HG03457 (cell line): ENCODE data around the gene SAP30.

Experiments used
- ATAC-seq: cut with Tn5 transposase; IDR thresholded peaks from one replicate; pipeline ENCODE4 v1.9.1; 2021; ENCODE audit warnings: moderate number of reproducible peaks; ENCODE audit not compliant: unreplicated experiment

SAP30 gene

DNA sequence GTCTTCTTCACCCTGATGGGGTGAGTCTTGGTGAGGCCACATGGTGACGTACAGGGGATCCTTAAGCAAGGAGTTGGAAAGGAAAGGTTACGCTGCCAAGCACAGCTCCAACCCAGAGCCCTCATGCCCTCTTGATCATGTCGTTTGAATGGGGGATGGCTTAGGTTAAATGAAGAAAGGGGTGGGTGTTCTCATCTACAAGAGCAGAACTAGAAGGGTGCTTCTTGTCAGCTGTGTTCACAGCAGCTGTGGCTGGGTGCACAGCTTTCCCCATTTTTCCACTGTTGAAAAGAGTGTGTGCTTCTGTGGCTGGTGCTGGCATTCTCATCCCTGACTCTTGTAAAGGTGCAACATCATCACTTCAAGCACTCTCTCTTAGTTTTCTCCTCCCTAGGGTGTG lies 43.7 kb downstream of the SAP30 start:
- no peak for ATAC-seq

GRCh38 chr4:173415092-173415491 lies 44.3 kb downstream of the SAP30 start:
- ATAC-seq, result no peak

DNA sequence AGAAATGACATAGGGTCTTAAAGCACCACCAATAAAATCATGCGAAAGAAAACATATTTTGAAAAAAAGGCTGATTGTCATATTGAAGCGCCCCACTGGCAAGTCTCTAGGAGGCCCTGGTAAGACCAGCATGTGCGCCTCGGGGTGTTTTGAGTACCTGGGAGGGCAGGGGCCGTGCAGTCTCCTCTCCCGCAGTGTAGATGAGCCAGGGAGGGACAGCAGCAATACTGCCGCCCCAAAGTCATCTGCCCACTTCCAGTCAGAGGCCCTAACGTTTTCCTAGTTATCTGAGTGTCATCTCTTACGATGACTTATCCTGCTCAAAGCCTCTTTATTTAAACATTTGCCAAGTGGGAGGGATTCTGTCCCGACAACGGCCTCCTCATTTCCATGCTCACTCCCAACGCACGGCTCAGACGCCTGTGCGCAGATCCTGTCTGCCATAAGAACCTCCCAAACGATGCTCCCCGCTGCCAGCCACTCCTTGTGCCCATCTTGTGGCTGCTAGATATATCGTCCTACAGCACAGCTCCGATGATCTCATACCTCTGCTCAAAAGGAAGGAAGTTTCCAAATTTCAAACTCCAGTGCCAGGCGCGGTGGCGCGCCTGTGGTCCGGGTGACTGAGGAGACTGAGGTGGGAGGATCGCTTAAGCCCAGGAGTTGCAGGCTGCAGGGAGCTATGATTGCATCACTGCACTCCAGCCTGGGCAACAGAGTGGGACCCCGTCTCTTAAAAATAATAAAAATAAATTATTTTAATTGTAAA lies 45.3 kb downstream of the SAP30 start:
- ATAC-seq, result no peak

GRCh38 chr4:173417833-173418232 lies 47.1 kb downstream of the SAP30 start:
- ATAC-seq, result no peak

DNA sequence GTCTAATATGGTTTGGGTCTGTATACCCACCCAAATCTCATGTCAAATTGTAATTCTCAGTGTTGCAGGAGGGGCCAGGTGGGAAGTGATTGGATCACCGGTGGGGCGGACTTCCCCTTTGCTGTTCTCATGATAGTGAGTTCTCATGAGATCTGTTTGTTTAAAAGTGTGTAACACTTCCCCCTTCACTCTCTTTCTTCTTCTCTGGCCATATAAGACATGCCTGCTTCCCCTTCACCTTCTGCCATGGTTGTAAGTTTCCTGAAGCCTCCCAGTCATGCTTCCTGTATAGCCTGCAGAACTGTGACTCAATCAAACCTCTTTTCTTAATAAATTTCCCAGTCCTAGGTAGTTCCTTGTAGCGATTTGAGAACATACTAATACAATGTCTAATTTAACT lies 47.9 kb downstream of the SAP30 start:
- no peak for ATAC-seq

GRCh38 chr4:173420324-173420752 lies 49.6 kb downstream of the SAP30 start:
- ATAC-seq, result no peak

DNA sequence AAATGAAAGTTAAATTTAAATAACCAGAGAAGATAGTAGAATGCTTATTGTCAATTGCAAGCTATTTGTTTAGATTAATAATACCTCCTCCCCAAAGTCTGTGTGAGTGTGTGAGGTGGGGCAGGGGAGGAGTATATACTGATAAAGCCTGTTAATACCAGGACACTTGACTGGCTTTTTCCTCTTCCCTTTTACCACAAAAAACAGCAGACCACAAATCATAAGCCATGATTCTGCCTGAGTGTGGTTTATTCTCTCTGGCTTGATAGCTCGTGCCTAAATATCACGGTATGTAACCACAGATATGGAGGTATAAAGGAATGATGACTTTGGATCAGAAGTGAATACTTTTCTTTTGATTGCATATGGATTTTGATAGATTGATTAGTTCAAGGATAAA lies 50.0 kb downstream of the SAP30 start:
- no peak for ATAC-seq

DNA sequence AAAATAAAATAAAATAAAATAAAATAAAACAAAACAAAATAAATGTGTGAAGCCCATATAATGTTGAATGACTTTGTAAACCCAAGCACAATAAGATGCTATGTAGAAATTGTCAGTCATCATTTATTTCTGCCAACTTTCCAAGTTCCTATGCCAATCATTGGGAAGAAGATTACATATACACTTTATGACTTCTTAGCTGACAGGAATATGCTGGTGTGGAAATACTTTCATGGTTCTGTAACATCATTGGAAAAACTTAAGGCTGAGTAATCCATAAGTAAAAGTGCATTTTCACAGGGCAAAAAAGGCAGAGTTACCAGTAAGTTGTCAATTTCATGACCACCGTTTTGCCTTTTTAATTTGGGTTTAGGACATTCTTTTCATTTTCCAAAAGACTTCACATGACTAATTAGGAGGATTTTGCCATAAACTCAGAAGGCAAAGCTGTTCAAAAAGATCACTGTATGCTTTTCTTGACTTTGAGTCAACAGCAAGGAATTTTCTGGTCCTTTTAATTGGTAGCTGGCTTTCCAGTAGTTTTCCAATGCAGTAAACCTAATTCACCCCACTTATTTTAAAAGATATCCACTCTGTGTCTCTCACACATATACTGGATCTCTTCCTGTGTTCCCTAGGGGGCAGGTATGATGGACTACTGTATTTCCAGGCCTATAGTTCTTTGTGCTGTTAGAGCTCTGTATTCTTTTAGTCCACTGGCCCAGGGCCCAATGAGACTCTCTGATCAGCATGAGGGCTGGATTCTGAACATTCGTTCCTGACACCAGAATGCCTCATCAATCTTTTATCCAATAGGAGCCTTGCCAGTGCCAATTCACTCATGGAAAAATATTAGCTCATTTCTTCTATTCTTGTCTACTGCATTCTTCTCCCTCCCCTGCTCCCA lies 54.4 kb downstream of the SAP30 start:
- no peak for ATAC-seq

DNA sequence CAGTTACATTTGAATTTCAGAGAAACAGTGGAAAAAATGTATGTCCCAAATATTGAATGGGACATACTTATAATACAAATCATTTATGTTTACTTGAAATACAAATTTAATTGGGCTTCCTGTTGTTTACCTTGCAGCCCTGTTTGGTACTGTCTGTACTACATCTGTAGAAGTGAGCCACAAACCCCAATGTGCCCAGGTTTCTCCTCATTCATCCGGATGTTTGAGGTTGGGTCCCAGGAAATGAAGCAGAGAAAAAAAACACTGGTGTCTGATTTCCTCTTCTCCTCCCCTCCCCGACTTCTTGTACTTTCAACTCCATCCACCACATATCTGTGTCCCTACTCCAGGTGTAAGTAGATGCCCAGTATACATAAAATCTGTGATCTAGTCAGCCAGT lies 55.3 kb downstream of the SAP30 start:
- no peak for ATAC-seq
